Frontal cortex (tissue), 4 donors: Measurements from ENCODE around the gene ADAM30. TPM values are rescaled to one million over a fixed set of nuclear protein-coding genes. Genes with fewer than 3 reads are reported as not detected.
A peak's percentile ranks its signal among the peaks of the same experiment; 100 is the strongest.
"Not testable (repeated sequence)": the region's sequence is repeated elsewhere in the genome, so short reads cannot be mapped to it uniquely, and the experiment has no call there.

Source experiments
- DNase-seq, 2 donors: peaks; one replicate each; pipeline ENCODE4 v3.0.0; 2012; ENCODE audit warnings: low spot score in 2 of 2
- FAIRE-seq: peaks from 2 replicates; lab custom pipeline; 2012; peaks lifted over from hg19 to GRCh38; lab: Jason Lieb, UNC
- total RNA-seq: library from RNA; depleted of rRNA; stranded (reverse); fragments of >200 nt; gene quantifications from one replicate; pipeline ENCODE4 v1.2.3, GENCODE V29; 2014
- donor health status: control.
- donor health status: control.
- donor health status: control.

ADAM30 gene
- total RNA-seq, 1 donor from 2014 or later, result not detected

DNA sequence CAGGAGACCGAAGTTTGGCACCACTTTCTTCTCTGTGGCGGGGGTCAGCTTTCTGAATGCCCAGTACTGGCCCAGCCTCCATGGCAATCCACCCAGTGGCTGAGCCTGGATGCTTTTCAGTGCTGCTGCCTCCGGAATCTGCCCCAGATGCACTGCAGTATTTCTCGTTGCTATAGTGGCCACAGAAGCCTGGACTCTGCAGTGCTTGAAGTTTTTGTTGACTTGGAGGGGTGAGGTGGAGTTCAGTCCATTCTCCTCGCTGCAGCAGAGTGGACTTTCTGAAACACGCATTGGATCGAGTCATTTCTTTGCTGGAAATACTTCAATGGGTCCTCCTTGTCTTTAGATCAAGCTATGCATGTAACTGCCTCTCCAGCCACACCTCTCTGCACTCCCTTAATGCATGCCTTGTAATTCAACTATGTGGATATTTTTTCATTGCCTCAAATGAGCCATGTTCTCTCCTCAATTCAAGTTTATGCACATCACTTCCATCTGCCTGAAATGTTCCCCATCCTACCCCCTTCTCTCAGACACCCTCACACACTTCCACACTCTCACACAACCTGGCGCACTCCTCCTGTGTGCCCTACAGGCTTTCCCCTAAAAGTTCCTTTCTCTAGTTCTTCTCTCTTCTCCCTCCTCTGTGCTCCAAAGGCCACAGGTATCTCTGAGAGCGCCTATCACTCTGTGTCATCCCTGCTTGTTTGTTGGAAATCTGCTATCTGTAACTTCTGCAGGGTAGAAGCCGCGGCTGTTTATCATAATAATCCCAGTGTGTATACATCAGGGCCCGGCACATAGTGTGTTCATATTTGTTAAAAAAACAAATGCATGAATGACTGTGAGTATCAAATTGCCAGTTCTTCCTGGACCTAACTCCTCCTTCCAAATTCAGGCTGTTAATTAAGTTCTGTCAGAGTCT, 16.5 kb downstream of the ADAM30 start:
- FAIRE-seq, result no peak
- DNase-seq, result no peak

- FAIRE-seq (no peak), DNase-seq (no peak)
Observed at GRCh38 chr1:119878171-119878570, 18.1 kb downstream of the ADAM30 start.

- FAIRE-seq (no peak), DNase-seq (no peak)
Observed at GRCh38 chr1:119874186-119874585, 22.1 kb downstream of the ADAM30 start.

DNA sequence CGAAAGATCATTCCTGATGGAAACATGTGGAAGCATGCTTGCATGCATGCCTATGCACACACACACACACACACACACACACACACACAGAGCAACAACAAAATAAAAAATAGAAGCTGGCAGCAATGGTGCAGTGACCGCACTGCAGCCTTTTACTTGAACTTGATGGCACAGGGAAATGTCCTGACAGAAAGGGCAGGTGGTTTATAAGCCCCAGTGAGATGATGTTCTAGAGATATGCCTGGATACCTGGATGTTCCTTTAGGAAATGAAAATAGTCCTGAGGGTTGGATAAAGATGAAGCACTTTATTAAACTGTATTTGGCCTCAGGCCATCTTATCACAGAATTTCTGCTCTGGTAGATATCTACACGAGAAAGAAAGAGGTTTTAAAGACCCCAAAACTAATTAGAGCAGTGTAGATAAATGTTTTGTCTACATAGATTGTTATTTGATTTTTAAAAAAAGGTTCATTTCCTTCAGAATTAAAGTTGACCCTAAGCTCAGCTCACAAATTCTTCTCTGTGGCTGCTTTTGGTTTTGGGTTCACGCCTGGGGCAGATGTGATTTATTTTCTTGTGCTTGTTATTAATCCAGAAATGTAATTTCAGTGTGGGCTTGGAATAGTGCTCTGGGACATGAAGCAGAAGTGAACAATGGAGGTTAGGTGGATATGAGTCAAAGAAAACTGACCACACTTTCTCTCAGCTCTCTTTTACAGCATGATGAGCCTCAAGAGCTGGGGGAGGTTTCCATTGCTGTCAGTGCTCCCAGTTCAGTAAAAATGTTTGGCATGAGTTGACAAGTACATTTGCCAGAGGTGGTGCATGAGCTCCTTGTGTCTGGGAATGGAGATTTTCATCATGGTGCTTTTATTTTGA, 22.9 kb downstream of the ADAM30 start:
- FAIRE-seq, result no peak

GRCh38 chr1:119871881-119872280, 24.4 kb downstream of the ADAM30 start:
- DNase-seq (no peak), FAIRE-seq (no peak)

More for the DNA sequence above, 22.9 kb downstream of the ADAM30 start:
- DNase-seq, result no peak

- FAIRE-seq, result no peak
- peak; percentile 32 to 62 for DNase-seq
Observed at GRCh38 chr1:119870917-119871596, 25.3 kb downstream of the ADAM30 start.

- no peak for FAIRE-seq
- DNase-seq, result no peak
Observed at GRCh38 chr1:119869995-119870394, 26.3 kb downstream of the ADAM30 start.

DNA sequence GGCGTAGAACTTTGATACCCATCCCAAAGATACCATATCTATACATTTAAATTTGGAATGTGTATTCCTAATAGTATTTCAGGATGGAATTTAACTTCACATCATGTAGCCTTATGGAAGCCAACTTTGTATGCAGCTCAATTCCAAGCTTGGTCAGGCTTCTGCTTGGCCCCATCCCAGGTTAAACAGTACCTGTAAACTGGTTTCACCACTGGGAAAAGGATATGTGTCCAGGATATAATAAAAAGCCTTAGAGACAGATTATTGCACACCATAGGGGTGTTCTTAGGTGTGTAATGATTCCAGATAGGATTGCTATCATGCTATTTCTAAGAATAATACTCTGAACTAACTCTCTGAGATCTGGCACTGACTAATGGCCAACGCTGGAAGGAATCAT, 28.1 kb downstream of the ADAM30 start:
- no peak for DNase-seq
- FAIRE-seq, result no peak

DNA sequence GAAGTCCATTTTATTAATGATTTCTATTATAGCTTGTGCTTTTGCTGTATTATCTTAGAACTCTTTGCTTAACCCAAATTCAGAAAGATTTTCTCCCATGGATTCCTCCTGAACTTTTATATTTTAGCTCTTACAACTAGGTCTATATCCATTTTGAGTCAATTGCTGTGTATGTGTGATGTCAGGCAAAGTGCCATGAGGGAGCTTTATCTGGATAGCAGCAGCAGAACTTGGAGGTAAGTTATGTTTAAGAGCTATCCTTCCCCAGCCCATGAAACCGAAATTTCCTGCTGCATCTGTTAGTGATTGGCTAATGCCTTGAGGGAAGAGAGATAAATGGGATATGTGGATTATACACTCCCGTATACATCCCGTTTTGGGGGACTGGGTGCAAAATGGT, 29.9 kb downstream of the ADAM30 start:
- DNase-seq (no peak), FAIRE-seq (no peak)

- DNase-seq (no peak), FAIRE-seq (no peak)
Observed at GRCh38 chr1:119865627-119866026, 30.7 kb downstream of the ADAM30 start.

DNA sequence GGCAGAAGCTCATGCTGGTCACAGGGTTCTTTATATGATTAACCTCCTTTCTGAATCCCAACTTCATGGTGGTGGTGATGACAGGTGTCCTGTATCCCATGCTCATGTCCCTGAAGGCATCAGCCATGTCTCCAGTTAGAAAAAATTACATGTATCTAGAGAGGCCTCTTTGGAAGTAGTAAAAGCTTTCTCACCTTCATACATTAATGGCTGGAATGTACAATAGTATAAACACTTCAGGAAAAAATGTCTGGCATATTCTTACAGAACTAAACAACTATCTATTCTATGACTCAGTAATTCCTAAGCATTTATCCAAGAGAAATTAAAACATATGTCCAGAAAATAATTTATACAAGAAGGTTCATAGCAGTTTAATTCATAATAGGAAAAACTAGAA, 34.0 kb downstream of the ADAM30 start:
- FAIRE-seq (no peak), DNase-seq (no peak)

DNA sequence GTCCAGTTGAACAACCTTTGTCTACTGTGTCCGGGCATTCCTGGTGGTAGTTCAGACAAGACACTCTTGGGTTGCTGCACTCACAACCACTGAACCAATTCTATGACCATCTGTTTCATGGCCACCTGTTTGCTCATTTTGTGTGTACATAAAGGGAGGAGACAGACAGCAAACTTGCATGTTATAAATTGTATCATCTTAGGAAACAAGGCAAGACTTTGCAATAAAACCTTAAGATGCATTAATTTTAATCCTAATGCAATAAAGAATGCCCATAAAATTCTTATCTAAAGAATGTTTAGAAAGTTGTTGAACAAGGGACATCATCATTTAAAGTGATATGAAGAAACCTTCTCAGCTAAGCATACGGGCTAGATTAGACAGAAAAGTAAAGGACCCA, 34.8 kb downstream of the ADAM30 start:
- no peak for FAIRE-seq
- DNase-seq, result no peak

DNA sequence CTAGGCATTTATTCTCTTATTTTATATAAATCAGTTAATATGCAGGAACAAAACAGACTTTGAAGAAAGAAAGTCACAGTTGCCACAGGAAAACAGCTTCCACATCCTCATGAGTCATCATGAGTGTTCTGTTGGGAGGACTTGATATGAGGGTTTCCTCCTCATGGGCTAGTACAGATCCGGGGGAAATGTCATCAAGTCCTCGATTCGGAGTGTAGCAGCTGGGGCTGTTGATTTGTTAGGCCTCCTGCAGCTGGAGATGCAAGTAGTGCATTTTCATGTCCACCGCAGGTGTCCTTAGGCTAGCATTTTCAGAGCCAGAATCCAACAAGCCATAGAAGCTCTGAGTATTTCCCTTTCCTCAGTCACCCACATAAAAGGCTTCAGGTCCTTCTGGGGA, 36.7 kb downstream of the ADAM30 start:
- DNase-seq, result no peak
- FAIRE-seq, result no peak

- DNase-seq, FAIRE-seq: not testable (repeated sequence)
Observed at GRCh38 chr1:119858556-119859214, 37.6 kb downstream of the ADAM30 start.

DNA sequence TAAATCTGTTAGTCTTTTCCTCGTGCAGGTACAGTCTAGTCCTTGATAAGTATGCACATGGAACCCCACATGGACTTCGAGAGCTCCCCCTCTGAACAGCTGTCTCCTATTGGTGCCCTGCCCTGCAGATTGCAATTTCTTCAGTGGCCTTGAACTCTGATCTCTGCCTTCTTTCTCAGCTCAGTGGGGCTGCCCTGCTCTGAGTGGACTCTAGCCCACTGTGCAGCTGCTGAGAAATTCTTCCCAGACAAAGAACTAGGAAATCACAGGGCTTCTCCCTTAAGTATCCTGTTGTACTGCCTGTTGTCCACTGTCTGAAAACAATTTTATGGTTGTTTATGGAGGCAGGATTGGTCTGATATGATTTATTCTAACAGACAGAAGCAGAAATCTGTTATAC, 38.2 kb downstream of the ADAM30 start:
- FAIRE-seq (no peak), DNase-seq (no peak)

- no peak for FAIRE-seq
- DNase-seq, result no peak
Observed at GRCh38 chr1:119853155-119853554, 43.2 kb downstream of the ADAM30 start.

DNA sequence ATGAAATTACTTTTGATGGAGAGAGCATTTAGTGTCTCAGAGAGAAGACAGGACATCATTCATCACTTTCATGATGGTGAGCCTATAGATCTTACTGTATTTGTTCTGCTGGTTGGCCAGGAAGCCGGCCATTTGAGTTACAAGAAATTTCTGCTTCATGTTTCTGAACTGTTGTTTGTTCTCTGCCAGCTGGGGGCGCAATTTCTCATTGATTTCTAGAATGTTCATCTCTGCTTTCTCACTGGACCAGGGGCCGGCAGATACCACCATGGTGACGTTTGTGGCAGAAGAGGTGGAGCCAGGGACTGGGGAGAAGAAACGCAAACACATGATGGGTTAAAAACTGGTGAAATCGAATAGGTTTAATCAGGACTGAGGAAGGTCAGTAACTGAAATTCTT, 52.1 kb downstream of the ADAM30 start:
- not testable (repeated sequence) for DNase-seq, FAIRE-seq
